Measurements from ENCODE around the gene CNTNAP2. TPM values are rescaled to one million over a fixed set of nuclear protein-coding genes. Genes with fewer than 3 reads are reported as not detected.

CNTNAP2 gene
- total RNA-seq, 2 experiments from 2014 or later: 0.28 TPM; not detected in 1

GRCh38 chr7:146728611-146729010, 612.0 kb downstream of the CNTNAP2 start:
- no peaks in the 10 kb centered on the region for H3K36me3 ChIP-seq (ENCODE audit: insufficient read depth, low read length)
- no peak overlapping the region for H3K4me2 ChIP-seq (ENCODE audit: low read length)
- H3K79me2 ChIP-seq (ENCODE audit: insufficient read depth, low read depth, low read length): no peaks in the 10 kb centered on the region
- no TSS peak for BruUV-seq (replicated peaks)
- no peak for TF ChIP-seq EZH2phosphoT487 (IDR thresholded peaks at IDR 0.05; ENCODE audit: borderline replicate concordance, low read depth, low read length)
- no peak for TF ChIP-seq CTCF (conservative IDR thresholded peaks at IDR 0.05; ENCODE audit: low read length)
- H3K9me2 ChIP-seq (ENCODE audit: insufficient read depth, low read length): no peaks in the 10 kb centered on the region
- H4K20me1 ChIP-seq (ENCODE audit: insufficient read depth, low read length): no peaks in the 10 kb centered on the region
- H3K4me3 ChIP-seq (ENCODE audit: low read depth, low read length, poor library complexity, severe bottlenecking): no peak overlapping the region
- CTCF ChIA-PET (ENCODE audit: unreplicated experiment): no interaction called here
- no peak for DNase-seq (ENCODE audit: low spot score)
- H3K4me1 ChIP-seq (ENCODE audit: insufficient read depth, low read length, poor library complexity, severe bottlenecking): no peaks in the 10 kb centered on the region
- H2AFZ ChIP-seq (ENCODE audit: low read length): no peak overlapping the region
- no peak overlapping the region for H3K27ac ChIP-seq (ENCODE audit: low read depth, low read length, poor library complexity, severe bottlenecking)
- POLR2A ChIA-PET: interaction anchor here (0.7 to 1.1 kb wide), 2 partner anchors 11 to 492 kb away, joined by 3 read pairs; no protein-coding TSS in a partner anchor
- intact Hi-C loops (cut with micrococcal nuclease; ENCODE audit: unreplicated experiment): no loop called here
- H3K9me3 ChIP-seq (ENCODE audit: low read length): no peaks in the 10 kb centered on the region

- no peaks in the 10 kb centered on the region for H4K20me1 ChIP-seq (ENCODE audit: insufficient read depth, low read length)
- no peak overlapping the region for H3K4me3 ChIP-seq (ENCODE audit: low read depth, low read length, poor library complexity, severe bottlenecking)
- DNase-seq (ENCODE audit: low spot score): no peak
- no peaks in the 10 kb centered on the region for H3K9me3 ChIP-seq (ENCODE audit: low read length)
- no peak overlapping the region for H3K4me2 ChIP-seq (ENCODE audit: low read length)
- TF ChIP-seq CTCF (conservative IDR thresholded peaks at IDR 0.05; ENCODE audit: low read length): no peak
- no peak for TF ChIP-seq EZH2phosphoT487 (IDR thresholded peaks at IDR 0.05; ENCODE audit: borderline replicate concordance, low read depth, low read length)
- POLR2A ChIA-PET: interaction anchor here (0.9 kb wide), 1 partner anchor 11 kb away, joined by 3 read pairs; no protein-coding TSS in a partner anchor
- BruUV-seq (replicated peaks): no TSS peak
- CTCF ChIA-PET (ENCODE audit: unreplicated experiment): no interaction called here
- intact Hi-C loops (cut with micrococcal nuclease; ENCODE audit: unreplicated experiment): no loop called here
- H3K27ac ChIP-seq (ENCODE audit: low read depth, low read length, poor library complexity, severe bottlenecking): no peak overlapping the region
- H3K9me2 ChIP-seq (ENCODE audit: insufficient read depth, low read length): no peaks in the 10 kb centered on the region
- no peaks in the 10 kb centered on the region for H3K4me1 ChIP-seq (ENCODE audit: insufficient read depth, low read length, poor library complexity, severe bottlenecking)
- H2AFZ ChIP-seq (ENCODE audit: low read length): no peak overlapping the region
- H3K36me3 ChIP-seq (ENCODE audit: insufficient read depth, low read length): no peaks in the 10 kb centered on the region
- no peaks in the 10 kb centered on the region for H3K79me2 ChIP-seq (ENCODE audit: insufficient read depth, low read depth, low read length)
Observed at GRCh38 chr7:146731185-146731584, 614.6 kb downstream of the CNTNAP2 start.

GRCh38 chr7:146735992-146736391, 619.4 kb downstream of the CNTNAP2 start:
- Histone ChIP-seq H3K4me1 (ENCODE audit: insufficient read depth, low read length, poor library complexity, severe bottlenecking) (no peaks in the 10 kb centered on the region), H3K9me2 (ENCODE audit: insufficient read depth, low read length) (no peaks in the 10 kb centered on the region), H4K20me1 (ENCODE audit: insufficient read depth, low read length) (no peaks in the 10 kb centered on the region), H3K79me2 (ENCODE audit: insufficient read depth, low read depth, low read length) (no peaks in the 10 kb centered on the region), H2AFZ (ENCODE audit: low read length) (no peak overlapping the region), H3K36me3 (ENCODE audit: insufficient read depth, low read length) (no peaks in the 10 kb centered on the region), H3K9me3 (ENCODE audit: low read length) (0 out of 2 replicates have a peak, but pooled peaks cover 5% of the 10 kb centered on the region), H3K4me3 (ENCODE audit: low read depth, low read length, poor library complexity, severe bottlenecking) (no peak overlapping the region), H3K4me2 (ENCODE audit: low read length) (no peak overlapping the region), H3K27ac (ENCODE audit: low read depth, low read length, poor library complexity, severe bottlenecking) (no peak overlapping the region)
- TF ChIP-seq CTCF (conservative IDR thresholded peaks at IDR 0.05; ENCODE audit: low read length) (no peak), EZH2phosphoT487 (IDR thresholded peaks at IDR 0.05; ENCODE audit: borderline replicate concordance, low read depth, low read length) (no peak)
- intact Hi-C loops (cut with micrococcal nuclease; ENCODE audit: unreplicated experiment): no loop called here
- BruUV-seq (replicated peaks): no TSS peak
- POLR2A ChIA-PET: interaction anchor here (0.8 kb wide), 1 partner anchor 18 kb away, joined by 3 read pairs; no protein-coding TSS in a partner anchor
- DNase-seq (ENCODE audit: low spot score): no peak
- CTCF ChIA-PET (ENCODE audit: unreplicated experiment): no interaction called here
